H9 (cell line): ENCODE results near the gene POU2F2. TPM values are rescaled to one million over a fixed set of nuclear protein-coding genes. Genes with fewer than 3 reads are reported as not detected.

Experiments
- DNase-seq: peaks from one replicate; pipeline ENCODE4 v3.0.0-alpha.2; 2017
- H2AFZ ChIP-seq: one replicate; pipeline ENCODE4 v1.6.1; 2013; ENCODE audit warnings: mild to moderate bottlenecking, low read length, control low read depth, moderate library complexity
- H2AK5ac ChIP-seq: 2 replicates; pipeline ENCODE4 v1.6.1; 2013; ENCODE audit warnings: low read length, control low read depth, mixed read lengths; ENCODE audit not compliant: insufficient read length
- H2BK120ac ChIP-seq: one replicate; pipeline ENCODE4 v1.6.1; 2013; ENCODE audit warnings: low read depth, mild to moderate bottlenecking, low read length, control low read depth, inconsistent platforms; ENCODE audit not compliant: poor library complexity, severe bottlenecking
- H2BK12ac ChIP-seq: 2 replicates; pipeline ENCODE4 v1.6.1; 2013; ENCODE audit warnings: low read length, control low read depth, mixed read lengths, low read depth; ENCODE audit not compliant: insufficient read length
- H2BK15ac ChIP-seq: 2 replicates; pipeline ENCODE4 v1.6.1; 2013; ENCODE audit warnings: low read depth, low read length, control low read depth
- H2BK20ac ChIP-seq: one replicate; pipeline ENCODE4 v1.6.1; 2013; ENCODE audit warnings: low read depth, mild to moderate bottlenecking, low read length, control low read depth, inconsistent platforms; ENCODE audit not compliant: poor library complexity, severe bottlenecking
- H2BK5ac ChIP-seq: 2 replicates; pipeline ENCODE4 v1.6.1; 2013; ENCODE audit warnings: low read length, control low read depth, mixed read lengths; ENCODE audit not compliant: insufficient read length
- H3K14ac ChIP-seq: 2 replicates; pipeline ENCODE4 v1.6.1; 2013; ENCODE audit warnings: low read length, control low read depth; ENCODE audit not compliant: insufficient read depth
- H3K18ac ChIP-seq: 2 replicates; pipeline ENCODE4 v1.6.1; 2013; ENCODE audit warnings: low read depth, mild to moderate bottlenecking, mixed read lengths, low read length, control low read depth; ENCODE audit not compliant: insufficient read length
- H3K23ac ChIP-seq: 2 replicates; pipeline ENCODE4 v1.6.1; 2013; ENCODE audit warnings: low read length, control low read depth, mixed read lengths, low read depth; ENCODE audit not compliant: insufficient read length
- H3K23me2 ChIP-seq: 2 replicates; pipeline ENCODE4 v1.6.1; 2013; ENCODE audit warnings: low read depth, mild to moderate bottlenecking, mixed read lengths, low read length, control low read depth; ENCODE audit not compliant: insufficient read length, poor library complexity, severe bottlenecking
- H3K27ac ChIP-seq: 2 replicates; pipeline ENCODE4 v1.5.1; 2013; ENCODE audit warnings: low read length, control low read depth, mixed read lengths, low read depth; ENCODE audit not compliant: insufficient read length
- H3K27me3 ChIP-seq: 2 replicates; pipeline ENCODE4 v1.6.1; 2013; ENCODE audit warnings: low read length, control low read depth, inconsistent platforms; ENCODE audit not compliant: insufficient read depth
- H3K4ac ChIP-seq: 2 replicates; pipeline ENCODE4 v1.6.1; 2013; ENCODE audit warnings: low read depth, mild to moderate bottlenecking, control low read depth, inconsistent platforms, low read length, moderate library complexity
- H3K4me1 ChIP-seq: 2 replicates; pipeline ENCODE4 v1.6.1; 2013; ENCODE audit warnings: low read length, control low read depth, inconsistent platforms; ENCODE audit not compliant: insufficient read depth
- H3K4me2 ChIP-seq: 2 replicates; pipeline ENCODE4 v1.6.1; 2013; ENCODE audit warnings: low read length, control low read depth, mixed read lengths; ENCODE audit not compliant: insufficient read length, insufficient read depth
- H3K56ac ChIP-seq: 2 replicates; pipeline ENCODE4 v1.6.1; 2013; ENCODE audit warnings: low read depth, mild to moderate bottlenecking, mixed read lengths, low read length, control low read depth; ENCODE audit not compliant: insufficient read length
- H3K79me1 ChIP-seq: 2 replicates; pipeline ENCODE4 v1.6.1; 2013; ENCODE audit warnings: low read depth, mild to moderate bottlenecking, moderate library complexity, low read length, control low read depth, inconsistent platforms; ENCODE audit not compliant: insufficient read depth, poor library complexity, severe bottlenecking
- H3K79me2 ChIP-seq: 2 replicates; pipeline ENCODE4 v1.6.1; 2013; ENCODE audit warnings: low read length, control low read depth, inconsistent platforms; ENCODE audit not compliant: insufficient read depth
- H3K9ac ChIP-seq: 2 replicates; pipeline ENCODE4 v1.6.1; 2013; ENCODE audit warnings: low read length, control low read depth, mixed read lengths; ENCODE audit not compliant: insufficient read length; ENCODE audit errors: extremely low read depth
- H3K9me3 ChIP-seq: one replicate; pipeline ENCODE4 v1.6.1; 2013; ENCODE audit warnings: low read depth, low read length, inconsistent platforms; ENCODE audit not compliant: control insufficient read depth
- H3T11ph ChIP-seq: one replicate; pipeline ENCODE4 v1.6.1; 2013; ENCODE audit warnings: mild to moderate bottlenecking, low read length, control low read depth, inconsistent platforms
- H4K20me1 ChIP-seq: one replicate; pipeline ENCODE4 v1.6.1; 2013; ENCODE audit not compliant: control insufficient read depth, insufficient read length, insufficient read depth
- H4K5ac ChIP-seq: 2 replicates; pipeline ENCODE4 v1.6.1; 2013; ENCODE audit warnings: low read depth, mild to moderate bottlenecking, mixed read lengths, low read length, control low read depth; ENCODE audit not compliant: insufficient read length
- H4K8ac ChIP-seq: replicated peaks from 2 replicates; pipeline ENCODE4 v1.6.1; 2013; ENCODE audit warnings: low read length, control low read depth, mixed read lengths, low read depth; ENCODE audit not compliant: insufficient read length
- H4K91ac ChIP-seq: 2 replicates; pipeline ENCODE4 v1.6.1; 2013; ENCODE audit warnings: low read depth, mild to moderate bottlenecking, moderate library complexity, mixed read lengths, low read length, control low read depth; ENCODE audit not compliant: insufficient read length
- H3K27ac Mint-ChIP-seq, 3 experiments: 2 replicates in 2 of 3; 3 replicates in 1 of 3; pipeline ENCODE4 v1.8.0; 2020 to 2021; ENCODE audit warnings: mixed read lengths in 3 of 3, mild to moderate bottlenecking in 1 of 3, moderate library complexity in 1 of 3
- H3K27me3 Mint-ChIP-seq: 2 replicates; pipeline ENCODE4 v1.8.0; 2021; ENCODE audit warnings: low read depth, mild to moderate bottlenecking, moderate library complexity, mixed read lengths
- H3K36me3 Mint-ChIP-seq, 3 experiments: 2 replicates in 2 of 3; 3 replicates in 1 of 3; pipeline ENCODE4 v1.8.0; 2020 to 2021; ENCODE audit warnings: low read depth in 3 of 3, mixed read lengths in 3 of 3; ENCODE audit not compliant: insufficient read depth in 1 of 3
- H3K4me1 Mint-ChIP-seq, 2 experiments: 2 replicates each; pipeline ENCODE4 v1.8.0; 2020; ENCODE audit warnings: mixed read lengths in 2 of 2
- H3K4me3 Mint-ChIP-seq, 2 experiments: 2 replicates in 1 of 2; 3 replicates in 1 of 2; pipeline ENCODE4 v1.8.0; 2020 to 2021; ENCODE audit warnings: mild to moderate bottlenecking in 2 of 2, mixed read lengths in 2 of 2, moderate library complexity in 1 of 2
- H3K9me3 Mint-ChIP-seq, 2 experiments: 2 replicates in 1 of 2; 3 replicates in 1 of 2; pipeline ENCODE4 v1.8.0; 2020; ENCODE audit warnings: mild to moderate bottlenecking in 2 of 2, mixed read lengths in 2 of 2, moderate library complexity in 1 of 2
- CTCF ChIP-seq: fragments of 200-600 bp; sonication (generic); conservative IDR thresholded peaks from 3 replicates; pipeline ENCODE4 v1.8.0; 2021; ENCODE audit warnings: antibody characterized with exemption, mild to moderate bottlenecking
- WGBS: extraction: QIAGEN DNeasy Blood & Tissue Kit; methylation state at CpG from one replicate; pipeline ENCODE4 v1.1.7; 2013; ENCODE audit warnings: missing lambda C conversion rate, low lambda C conversion rate, mixed read lengths; ENCODE audit not compliant: insufficient read length; ENCODE audit errors: extremely low coverage; 5-methylcytosine and 5-hydroxymethylcytosine counted together
- total RNA-seq: library from RNA; stranded (reverse); gene quantifications from 2 replicates; pipeline ENCODE4 v1.2.1, GENCODE V29; 2021

Gene POU2F2
- total RNA-seq, 1 experiment from 2014 or later = 2.9 TPM

GRCh38 chr19:42150911-42151361 is 18.7 kb upstream of the POU2F2 start:
- Histone ChIP-seq H3K27me3 (no peaks in the 10 kb centered on the region; the same call in 1 of the 2 replicates), H3K27ac (no peak overlapping the region), H3T11ph (no peak overlapping the region), H3K23me2 (no peaks in the 10 kb centered on the region), H2BK12ac (no peak overlapping the region), H2AFZ (no peak overlapping the region), H3K4me2 (no peak overlapping the region), H2AK5ac (no peak overlapping the region), H4K5ac (no peak overlapping the region), H2BK15ac (no peak overlapping the region), H3K4me1 (peaks cover 6% of the 10 kb centered on the region; the same call in 1 of the 2 replicates), H3K18ac (peak overlapping the region; percentile 51), H4K91ac (no peak overlapping the region), H2BK5ac (no peak overlapping the region), H3K14ac (peak overlapping the region; percentile 49), H4K20me1 (no peaks in the 10 kb centered on the region), H3K23ac (no peak overlapping the region), H2BK120ac (no peak overlapping the region), H3K4ac (no peak overlapping the region), H3K9me3 (no peaks in the 10 kb centered on the region), H3K56ac (no peak overlapping the region), H3K79me2 (no peaks in the 10 kb centered on the region), H2BK20ac (no peak overlapping the region), H4K8ac (no peak overlapping the region), H3K79me1 (no peaks in the 10 kb centered on the region), H3K9ac (no peak overlapping the region)
- no peak for TF ChIP-seq CTCF
- Mint-ChIP-seq H3K9me3 (no peaks in the 10 kb centered on the region), H3K27ac (no peak overlapping the region), H3K27me3 (peaks cover 66% of the 10 kb centered on the region), H3K36me3 (no peaks in the 10 kb centered on the region), H3K4me1 (peaks cover 34 to 59% of the 10 kb centered on the region in 2 experiments), H3K4me3 (no peak overlapping the region)
- no CpG with 5 or more reads among the region's 9 CpGs for WGBS
- no peak for DNase-seq
